SU-DHL-6 (cell line): ENCODE measurements around the gene NEGR1.

Experiments used
- EZH2phosphoT487 ChIP-seq: fragments of 200-600 bp; sonication (generic), shearing (Covaris generic); conservative IDR thresholded peaks from 2 replicates; pipeline ENCODE4 v1.6.1; 2018; ENCODE audit warnings: mild to moderate bottlenecking, antibody characterized with exemption, low read length, moderate library complexity, mixed read lengths
- TF ChIP-seq, protein P1 (sequence below): fragments of 200-600 bp; sonication (generic); IDR thresholded peaks from one replicate; pipeline ENCODE4 v1.5.1; 2017; ENCODE audit warnings: antibody characterized with exemption, mild to moderate bottlenecking, low read length, moderate library complexity; ENCODE audit not compliant: insufficient read depth, poor library complexity, severe bottlenecking

DNA sequence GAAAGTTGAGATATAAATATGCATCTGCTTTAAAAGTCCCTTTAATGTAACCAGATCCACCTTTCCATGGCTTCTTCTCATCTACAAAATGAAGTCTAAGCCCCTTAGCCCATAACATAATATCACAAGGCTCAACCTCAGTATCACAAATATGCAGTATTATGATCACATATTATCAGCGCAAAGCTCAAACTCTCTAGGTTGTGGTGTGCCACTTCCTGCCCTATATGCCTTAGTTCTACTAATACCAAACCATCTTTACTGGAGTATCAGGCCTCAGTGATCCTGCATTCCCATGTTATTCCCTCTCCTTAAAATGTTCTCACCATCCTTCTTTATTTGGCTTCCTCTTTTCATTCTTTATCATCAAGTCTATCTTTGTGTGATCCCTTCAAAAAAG is 301.8 kb downstream of the NEGR1 start:
- TF ChIP-seq, protein P1, sequence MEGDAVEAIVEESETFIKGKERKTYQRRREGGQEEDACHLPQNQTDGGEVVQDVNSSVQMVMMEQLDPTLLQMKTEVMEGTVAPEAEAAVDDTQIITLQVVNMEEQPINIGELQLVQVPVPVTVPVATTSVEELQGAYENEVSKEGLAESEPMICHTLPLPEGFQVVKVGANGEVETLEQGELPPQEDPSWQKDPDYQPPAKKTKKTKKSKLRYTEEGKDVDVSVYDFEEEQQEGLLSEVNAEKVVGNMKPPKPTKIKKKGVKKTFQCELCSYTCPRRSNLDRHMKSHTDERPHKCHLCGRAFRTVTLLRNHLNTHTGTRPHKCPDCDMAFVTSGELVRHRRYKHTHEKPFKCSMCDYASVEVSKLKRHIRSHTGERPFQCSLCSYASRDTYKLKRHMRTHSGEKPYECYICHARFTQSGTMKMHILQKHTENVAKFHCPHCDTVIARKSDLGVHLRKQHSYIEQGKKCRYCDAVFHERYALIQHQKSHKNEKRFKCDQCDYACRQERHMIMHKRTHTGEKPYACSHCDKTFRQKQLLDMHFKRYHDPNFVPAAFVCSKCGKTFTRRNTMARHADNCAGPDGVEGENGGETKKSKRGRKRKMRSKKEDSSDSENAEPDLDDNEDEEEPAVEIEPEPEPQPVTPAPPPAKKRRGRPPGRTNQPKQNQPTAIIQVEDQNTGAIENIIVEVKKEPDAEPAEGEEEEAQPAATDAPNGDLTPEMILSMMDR = no peak
- no peak for TF ChIP-seq EZH2phosphoT487
